CD14-positive monocyte (primary cell): ENCODE results near the gene EXOC4. TPM values are rescaled to one million over a fixed set of nuclear protein-coding genes. Genes with fewer than 3 reads are reported as not detected.
A peak's percentile ranks its signal among the peaks of the same experiment; 100 is the strongest.

Experiments used
- DNase-seq, 3 donors: peaks; one replicate each; pipeline ENCODE4 v3.0.0-alpha.2; 2011 to 2022
- H2AFZ ChIP-seq: 2 replicates; pipeline ENCODE4 v1.6.0; 2012; ENCODE audit warnings: mild to moderate bottlenecking, low read depth, low read length, inconsistent platforms; ENCODE audit not compliant: insufficient read depth, poor library complexity, severe bottlenecking
- H3K27ac ChIP-seq, 2 donors: 1 replicate in 1 of 2; 2 replicates in 1 of 2; pipeline ENCODE4 v1.5.1; 2012 to 2013; ENCODE audit warnings: low read length in 2 of 2, control low read depth in 1 of 2, inconsistent platforms in 1 of 2, low read depth in 1 of 2, mild to moderate bottlenecking in 1 of 2
- H3K27me3 ChIP-seq, 2 donors: one replicate each; pipeline versions ENCODE4 v1.6.0 to v1.6.1; 2011 to 2013; ENCODE audit warnings: low read length in 2 of 2; ENCODE audit not compliant: control insufficient read depth in 2 of 2, insufficient read depth in 2 of 2
- H3K36me3 ChIP-seq, 2 donors: replicated peaks in 1 of 2; 1 replicate in 1 of 2; 2 replicates in 1 of 2; pipeline versions ENCODE4 v1.5.1 to v1.6.1; 2012 to 2013; ENCODE audit warnings: low read length in 2 of 2, control low read depth in 1 of 2, inconsistent platforms in 1 of 2, mild to moderate bottlenecking in 1 of 2; ENCODE audit not compliant: insufficient read depth in 2 of 2, control insufficient read depth in 1 of 2
- H3K4me1 ChIP-seq, 2 donors: 1 replicate in 1 of 2; 2 replicates in 1 of 2; pipeline versions ENCODE4 v1.5.1 to v1.6.1; 2012 to 2013; ENCODE audit warnings: low read length in 2 of 2, control low read depth in 1 of 2, inconsistent platforms in 1 of 2, mild to moderate bottlenecking in 1 of 2, moderate library complexity in 1 of 2; ENCODE audit not compliant: insufficient read depth in 2 of 2, control insufficient read depth in 1 of 2
- H3K4me2 ChIP-seq: replicated peaks from 2 replicates; pipeline ENCODE3; 2012; ENCODE audit warnings: low read length, moderate library complexity, mild to moderate bottlenecking; ENCODE audit not compliant: poor library complexity, severe bottlenecking; ENCODE audit errors: extremely low read depth
- H3K4me3 ChIP-seq, 3 experiments: fragments of 200-600 bp in 1 of 3; sonication (generic) in 1 of 3; replicated peaks in 1 of 3; 1 replicate in 2 of 3; 2 replicates in 1 of 3; pipeline ENCODE4 v1.5.1; 2011 to 2013; ENCODE audit warnings: low read length in 3 of 3, mild to moderate bottlenecking in 3 of 3, control low read depth in 2 of 3, low read depth in 2 of 3, inconsistent platforms in 1 of 3, moderate library complexity in 1 of 3
- H3K79me2 ChIP-seq: 2 replicates; pipeline ENCODE4 v1.6.0; 2012; ENCODE audit warnings: mild to moderate bottlenecking, control low read depth, inconsistent platforms, low read length, moderate library complexity; ENCODE audit not compliant: insufficient read depth
- H3K9ac ChIP-seq: 2 replicates; pipeline ENCODE4 v1.6.0; 2017; ENCODE audit warnings: low read length, mild to moderate bottlenecking; ENCODE audit not compliant: insufficient read depth, poor library complexity, severe bottlenecking
- H3K9me3 ChIP-seq, 2 donors: replicated peaks in 1 of 2; 1 replicate in 1 of 2; 2 replicates in 1 of 2; pipeline versions ENCODE4 v1.5.1 to v1.6.1; 2012 to 2013; ENCODE audit warnings: low read length in 2 of 2, control low read depth in 1 of 2; ENCODE audit not compliant: control insufficient read depth in 1 of 2, insufficient read depth in 1 of 2
- H4K20me1 ChIP-seq: 2 replicates; pipeline ENCODE4 v1.6.0; 2012; ENCODE audit warnings: mild to moderate bottlenecking, low read length, control low read depth, moderate library complexity; ENCODE audit not compliant: insufficient read depth
- H3K27ac Mint-ChIP-seq, 7 donors: one replicate each; pipeline ENCODE4 v1.8.0; 2020; ENCODE audit warnings: mild to moderate bottlenecking in 7 of 7, mixed read lengths in 7 of 7, moderate library complexity in 6 of 7, inconsistent platforms in 2 of 7
- H3K27me3 Mint-ChIP-seq, 3 donors: one replicate each; pipeline ENCODE4 v1.8.0; 2021 to 2022; ENCODE audit warnings: low read depth in 3 of 3, mild to moderate bottlenecking in 3 of 3, mixed read lengths in 3 of 3, moderate library complexity in 3 of 3, inconsistent platforms in 1 of 3
- H3K36me3 Mint-ChIP-seq, 2 donors: one replicate each; pipeline ENCODE4 v1.8.0; 2020; ENCODE audit warnings: mixed read lengths in 2 of 2, inconsistent platforms in 1 of 2, mild to moderate bottlenecking in 1 of 2
- H3K4me1 Mint-ChIP-seq: one replicate; pipeline ENCODE4 v1.8.0; 2020; ENCODE audit warnings: mild to moderate bottlenecking, mixed read lengths
- H3K4me3 Mint-ChIP-seq, 2 donors: one replicate each; pipeline ENCODE4 v1.8.0; 2020; ENCODE audit warnings: mild to moderate bottlenecking in 2 of 2, mixed read lengths in 2 of 2, moderate library complexity in 1 of 2
- H3K9me3 Mint-ChIP-seq, 7 donors: one replicate each; pipeline ENCODE4 v1.8.0; 2020 to 2022; ENCODE audit warnings: mixed read lengths in 7 of 7, mild to moderate bottlenecking in 6 of 7, moderate library complexity in 6 of 7, inconsistent platforms in 2 of 7
- WGBS: methylation state at CpG from one replicate; pipeline ENCODE4 v1.1.5; 2013; ENCODE audit warnings: missing lambda C conversion rate; ENCODE audit not compliant: insufficient coverage; 5-methylcytosine and 5-hydroxymethylcytosine counted together
- intact Hi-C, 2 donors: fragments of 100-400 bp; cut with micrococcal nuclease; formaldehyde crosslinking; loops; one replicate each; pipeline versions ENCODE4 v1.15.0 to v1.15.1; 2023
- polyA plus RNA-seq, 3 donors: library from polyadenylated mRNA; depleted of rRNA in 1 of 3; unstranded in 2 of 3; stranded (reverse) in 1 of 3; fragments of 300-500 nt in 2 of 3; fragments of >200 nt in 1 of 3; fragmentation: Illumina TruSeq in 2 of 3; gene quantifications; 1 replicate in 2 of 3; 2 replicates in 1 of 3; pipeline ENCODE4 v1.2.3, GENCODE V29; 2012 to 2021
- TF ChIP-seq, protein P1 (sequence below): fragments of 200-600 bp; IDR thresholded peaks from one replicate; pipeline ENCODE4 v1.8.0; 2022; ENCODE audit warnings: antibody characterized with exemption, mild to moderate bottlenecking

The EXOC4 gene
- polyA plus RNA-seq, 3 donors: 20.6 to 22.3 (median 22.3) TPM

- Histone ChIP-seq H3K4me3 (no peak overlapping the region), H4K20me1 (no peaks in the 10 kb centered on the region), H3K9ac (no peak overlapping the region), H3K4me1 (no peaks in the 10 kb centered on the region), H3K9me3 (no peaks in the 10 kb centered on the region), H2AFZ (no peak overlapping the region), H3K36me3 (peaks cover 0 to 3% of the 10 kb centered on the region in 2 donors), H3K27ac (no peak overlapping the region), H3K27me3 (no peaks in the 10 kb centered on the region), H3K79me2 (no peaks in the 10 kb centered on the region), H3K4me2 (no peak overlapping the region)
- Mint-ChIP-seq H3K4me1 (no peaks in the 10 kb centered on the region), H3K4me3 (no peak overlapping the region), H3K9me3 (no peaks in the 10 kb centered on the region), H3K27ac (peak overlapping the region in 1 of 7 donors; percentile 34), H3K36me3 (peaks cover 18 to 22% of the 10 kb centered on the region in 2 donors), H3K27me3 (no peaks in the 10 kb centered on the region)
- TF ChIP-seq, protein P1, sequence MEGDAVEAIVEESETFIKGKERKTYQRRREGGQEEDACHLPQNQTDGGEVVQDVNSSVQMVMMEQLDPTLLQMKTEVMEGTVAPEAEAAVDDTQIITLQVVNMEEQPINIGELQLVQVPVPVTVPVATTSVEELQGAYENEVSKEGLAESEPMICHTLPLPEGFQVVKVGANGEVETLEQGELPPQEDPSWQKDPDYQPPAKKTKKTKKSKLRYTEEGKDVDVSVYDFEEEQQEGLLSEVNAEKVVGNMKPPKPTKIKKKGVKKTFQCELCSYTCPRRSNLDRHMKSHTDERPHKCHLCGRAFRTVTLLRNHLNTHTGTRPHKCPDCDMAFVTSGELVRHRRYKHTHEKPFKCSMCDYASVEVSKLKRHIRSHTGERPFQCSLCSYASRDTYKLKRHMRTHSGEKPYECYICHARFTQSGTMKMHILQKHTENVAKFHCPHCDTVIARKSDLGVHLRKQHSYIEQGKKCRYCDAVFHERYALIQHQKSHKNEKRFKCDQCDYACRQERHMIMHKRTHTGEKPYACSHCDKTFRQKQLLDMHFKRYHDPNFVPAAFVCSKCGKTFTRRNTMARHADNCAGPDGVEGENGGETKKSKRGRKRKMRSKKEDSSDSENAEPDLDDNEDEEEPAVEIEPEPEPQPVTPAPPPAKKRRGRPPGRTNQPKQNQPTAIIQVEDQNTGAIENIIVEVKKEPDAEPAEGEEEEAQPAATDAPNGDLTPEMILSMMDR: no peak
- no peak for DNase-seq
- intact Hi-C loops: no loop called here
- WGBS: 96% methylated on average over 5 of the region's 6 CpGs
Measured at GRCh38 chr7:133824132-133824531, 571.3 kb downstream of the EXOC4 start.

DNA sequence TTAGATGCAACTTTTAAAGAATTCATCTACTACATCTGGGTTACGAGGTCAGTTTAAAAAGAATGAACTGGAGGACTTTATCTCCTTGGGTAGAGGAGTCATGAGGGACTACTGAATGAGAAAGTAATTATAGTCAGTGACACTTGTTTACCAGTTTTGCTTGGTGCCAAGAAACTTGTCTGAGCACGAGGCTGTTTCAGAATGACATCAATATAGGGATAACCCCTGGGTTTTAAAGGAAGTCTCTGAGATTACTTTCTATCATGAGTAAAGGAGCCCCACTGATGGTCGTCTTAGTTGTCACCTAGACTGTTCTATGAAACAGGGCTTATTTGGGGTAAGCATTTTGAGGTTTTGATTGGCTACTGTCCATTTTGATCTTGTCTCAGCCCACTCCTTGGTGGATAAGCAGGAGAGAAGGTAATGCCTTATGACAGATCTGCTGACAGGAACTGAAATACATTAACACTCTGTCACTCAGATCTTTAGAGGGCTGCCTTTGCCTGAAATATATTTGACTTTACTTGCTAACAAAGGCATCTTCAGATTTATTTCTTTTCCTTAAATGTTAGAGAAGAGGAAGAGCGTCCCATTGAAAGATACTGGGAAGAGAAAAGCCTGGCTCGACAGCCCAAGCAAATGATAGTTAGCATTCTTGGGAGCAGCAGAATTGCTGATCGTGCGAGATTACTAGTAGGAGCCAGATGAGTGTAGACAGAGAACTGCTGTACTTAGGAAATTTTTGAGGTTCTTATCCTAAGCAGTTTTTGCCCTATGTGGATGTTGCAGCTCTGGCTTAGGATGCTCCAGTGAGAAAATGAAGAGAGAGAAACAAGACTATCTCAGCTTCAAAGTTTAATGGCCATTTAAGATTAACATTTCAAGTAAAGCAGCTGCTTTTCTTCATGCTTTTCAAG, 575.1 kb downstream of the EXOC4 start:
- Mint-ChIP-seq H3K36me3 (peaks cover 23 to 28% of the 10 kb centered on the region in 2 donors), H3K27ac (no peak overlapping the region), H3K27me3 (no peaks in the 10 kb centered on the region), H3K4me1 (no peaks in the 10 kb centered on the region), H3K4me3 (no peak overlapping the region), H3K9me3 (peaks cover 5 to 14% (median 9%) of the 10 kb centered on the region in 7 donors)
- WGBS: 95% methylated on average over 4 of the region's 7 CpGs
- TF ChIP-seq, protein P1: no peak
- DNase-seq: no peak
- intact Hi-C loops: no loop called here
- no peak overlapping the region for H3K4me2 ChIP-seq
- H3K27ac ChIP-seq: no peak overlapping the region
- no peaks in the 10 kb centered on the region for H3K79me2 ChIP-seq
- peaks cover 0 to 5% of the 10 kb centered on the region in 2 donors for H3K9me3 ChIP-seq
- no peaks in the 10 kb centered on the region for H4K20me1 ChIP-seq
- no peaks in the 10 kb centered on the region for H3K4me1 ChIP-seq
- no peaks in the 10 kb centered on the region for H3K36me3 ChIP-seq
- H2AFZ ChIP-seq: no peak overlapping the region
- H3K9ac ChIP-seq: no peak overlapping the region
- H3K4me3 ChIP-seq: no peak overlapping the region
- H3K27me3 ChIP-seq: no peaks in the 10 kb centered on the region
